HCT116 (cell line): ENCODE results near the gene PCP4. TPM values are rescaled to one million over a fixed set of nuclear protein-coding genes. Genes with fewer than 3 reads are reported as not detected.

ENCODE experiments used
- ATAC-seq: fragments of 200-7000 bp; cut with Tn5 transposase; 2 replicates; pipeline ENCODE4 v1.9.1; 2020; ENCODE audit warnings: mild to moderate bottlenecking, moderate library complexity
- BruUV-seq: library from RNA; stranded (reverse); fragments of 400-500 nt; replicated peaks from 2 replicates; lab custom pipeline; 2021; lab: Mats Ljungman, UMichigan
- CTCF ChIA-PET: fragments of 300-600 bp; sonication (Branson Sonifier 250); formaldehyde crosslinking; loops from one replicate; lab custom pipeline; 2021; ENCODE audit warnings: antibody characterized with exemption; lab: Charles Lee
- POLR2A ChIA-PET: fragments of 300-600, 350-600 bp; sonication (Branson Sonifier 250); formaldehyde crosslinking; loops from one replicate; lab custom pipeline; 2021; ENCODE audit warnings: antibody characterized with exemption; lab: Charles Lee
- RAD21 ChIA-PET, 2 experiments: fragments of 300-600 bp; sonication (Branson Sonifier 250); formaldehyde crosslinking; loops; one replicate each; lab custom pipeline; 2023; ENCODE audit warnings: low total read pairs in 2 of 2; ENCODE audit not compliant: uncharacterized antibody in 2 of 2, unreplicated experiment in 2 of 2, low non-redundant PET in 1 of 2; lab: Charles Lee
- DNase-seq: peaks from one replicate; pipeline ENCODE4 v3.0.0-alpha.2; 2010; ENCODE audit warnings: low read depth, low spot score
- H2AFZ ChIP-seq: fragments of 200-600 bp; shearing (Covaris generic), sonication (generic); 2 replicates; pipeline ENCODE4 v1.6.1; 2017; ENCODE audit warnings: low read depth, mixed run types, mixed read lengths, antibody characterized with exemption, low read length; ENCODE audit not compliant: poor library complexity, severe bottlenecking
- H3K27ac ChIP-seq: 2 replicates; pipeline ENCODE4 v1.5.1; 2012; ENCODE audit warnings: low read depth, low read length
- H3K27me3 ChIP-seq: fragments of 200-600 bp; sonication (generic); 2 replicates; pipeline ENCODE4 v1.6.1; 2016; ENCODE audit warnings: mixed run types, low read length, mixed read lengths; ENCODE audit not compliant: insufficient read depth
- H3K36me3 ChIP-seq, 2 experiments: fragments of 200-500 bp in 1 of 2; fragments of 200-600 bp in 1 of 2; sonication (Bioruptor generic) in 1 of 2; sonication (generic) in 1 of 2; 2 replicates each; pipeline versions ENCODE4 v1.5.1 to v1.6.1; 2014 to 2016; ENCODE audit warnings: low read length in 2 of 2, inconsistent platforms in 1 of 2, mixed read lengths in 1 of 2, mixed run types in 1 of 2; ENCODE audit not compliant: insufficient read depth in 2 of 2, control insufficient read depth in 1 of 2
- H3K4me1 ChIP-seq, 2 experiments: fragments of 200-600 bp in 1 of 2; sonication (generic) in 1 of 2; 2 replicates each; pipeline versions ENCODE4 v1.5.1 to v1.6.1; 2012 to 2017; ENCODE audit warnings: low read length in 2 of 2, inconsistent platforms in 1 of 2, mild to moderate bottlenecking in 1 of 2, mixed read lengths in 1 of 2, mixed run types in 1 of 2, moderate library complexity in 1 of 2; ENCODE audit not compliant: insufficient read depth in 2 of 2, control insufficient read depth in 1 of 2
- H3K4me2 ChIP-seq: fragments of 200-600 bp; sonication (generic); 2 replicates; pipeline ENCODE4 v1.6.1; 2017; ENCODE audit warnings: mixed run types, low read length, mixed read lengths
- H3K4me3 ChIP-seq, 2 experiments: fragments of 200-600 bp in 1 of 2; sonication (generic) in 1 of 2; replicated peaks in 1 of 2; 2 replicates each; pipeline ENCODE4 v1.5.1; 2011 to 2016; ENCODE audit warnings: low read length in 2 of 2, control low read depth in 1 of 2, low read depth in 1 of 2, mild to moderate bottlenecking in 1 of 2, mixed read lengths in 1 of 2, mixed run types in 1 of 2
- H3K79me2 ChIP-seq: fragments of 200-600 bp; sonication (generic); 2 replicates; pipeline ENCODE4 v1.6.1; 2017; ENCODE audit warnings: mild to moderate bottlenecking, mixed run types, low read length, moderate library complexity, mixed read lengths; ENCODE audit not compliant: insufficient read depth
- H3K9ac ChIP-seq: fragments of 200-600 bp; sonication (generic); 2 replicates; pipeline ENCODE4 v1.6.1; 2016; ENCODE audit warnings: low read length, mixed read lengths
- H3K9me2 ChIP-seq: fragments of 200-600 bp; sonication (generic), shearing (Covaris generic); 2 replicates; pipeline ENCODE4 v1.6.1; 2017; ENCODE audit warnings: mixed run types, mild to moderate bottlenecking, moderate library complexity; ENCODE audit not compliant: insufficient read depth
- H3K9me3 ChIP-seq, 2 experiments: fragments of 200-500 bp in 1 of 2; fragments of 200-600 bp in 1 of 2; sonication (Bioruptor generic) in 1 of 2; sonication (generic) in 1 of 2; 2 replicates each; pipeline ENCODE4 v1.6.1; 2014 to 2017; ENCODE audit warnings: low read length in 2 of 2, mixed read lengths in 2 of 2, inconsistent platforms in 1 of 2, low read depth in 1 of 2, mild to moderate bottlenecking in 1 of 2, mixed run types in 1 of 2, moderate library complexity in 1 of 2; ENCODE audit not compliant: control insufficient read depth in 1 of 2, insufficient read depth in 1 of 2
- H4K20me1 ChIP-seq: fragments of 200-600 bp; sonication (generic), shearing (Covaris generic); 2 replicates; pipeline ENCODE4 v1.6.1; 2017; ENCODE audit warnings: mixed run types, mild to moderate bottlenecking, moderate library complexity; ENCODE audit not compliant: insufficient read depth
- CBX3 ChIP-seq: IDR thresholded peaks from 2 replicates; pipeline ENCODE4 v1.6.1; 2012; ENCODE audit warnings: low read depth
- ELF1 ChIP-seq: IDR thresholded peaks from 2 replicates; pipeline ENCODE4 v1.6.1; 2012; ENCODE audit warnings: low read depth, borderline replicate concordance
- EZH2phosphoT487 ChIP-seq: fragments of 200-600 bp; IDR thresholded peaks from 2 replicates; pipeline ENCODE4 v1.6.1; 2018; ENCODE audit warnings: antibody characterized with exemption, borderline replicate concordance
- FOSL1 ChIP-seq: IDR thresholded peaks from 2 replicates; pipeline ENCODE4 v1.6.1; 2012; ENCODE audit warnings: low read depth
- JUND ChIP-seq: IDR thresholded peaks from 2 replicates; pipeline ENCODE4 v1.6.1; 2012
- POLR2AphosphoS5 ChIP-seq: IDR thresholded peaks from 2 replicates; pipeline ENCODE4 v1.6.1; 2011; ENCODE audit warnings: mild to moderate bottlenecking, low read depth, low read length, moderate library complexity
- RAD21 ChIP-seq: IDR thresholded peaks from 2 replicates; pipeline ENCODE4 v1.6.1; 2012; ENCODE audit warnings: low read depth, mild to moderate bottlenecking
- SIN3A ChIP-seq: IDR thresholded peaks from 2 replicates; pipeline ENCODE4 v1.6.1; 2012; ENCODE audit warnings: low read depth
- TCF7L2 ChIP-seq: IDR thresholded peaks from 2 replicates; pipeline ENCODE4 v1.7.0; 2011; ENCODE audit warnings: borderline replicate concordance, inconsistent platforms; ENCODE audit not compliant: insufficient read depth, insufficient read length; ENCODE audit errors: extremely low read depth
- ZFX ChIP-seq: fragments of 450-650 bp; IDR thresholded peaks from 2 replicates; pipeline ENCODE4 v1.6.1; 2017
- intact Hi-C: fragments of 100-400 bp; cut with micrococcal nuclease; formaldehyde crosslinking; loops from 2 replicates; pipeline ENCODE4 v1.10.0; 2022
- total RNA-seq: library from RNA; stranded (reverse); gene quantifications from one replicate; pipeline ENCODE4 v1.2.1, GENCODE V29; 2021; ENCODE audit not compliant: unreplicated experiment

Gene PCP4
- total RNA-seq, 1 experiment from 2014 or later: not detected

DNA sequence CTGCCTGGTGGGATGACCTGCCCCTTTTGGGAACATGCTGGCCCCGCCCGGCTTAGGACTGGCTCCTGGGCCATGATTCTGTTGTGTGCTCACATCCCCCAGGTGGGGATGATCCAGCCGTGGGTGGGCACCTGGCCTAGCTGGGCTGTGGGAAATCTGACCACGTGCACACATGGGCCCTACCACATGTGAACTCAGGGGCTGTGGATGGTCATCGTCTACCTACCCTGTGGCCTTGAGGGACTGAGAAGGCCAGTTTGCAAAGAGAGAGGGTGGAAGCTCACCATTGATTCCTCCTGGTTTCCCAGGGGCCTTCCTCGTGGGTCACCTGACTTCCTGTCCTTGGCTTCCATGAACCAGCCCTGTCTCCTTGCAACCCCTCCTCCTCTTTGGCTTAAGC lies 19.4 kb upstream of the PCP4 start:
- POLR2A ChIA-PET: no interaction called here

DNA sequence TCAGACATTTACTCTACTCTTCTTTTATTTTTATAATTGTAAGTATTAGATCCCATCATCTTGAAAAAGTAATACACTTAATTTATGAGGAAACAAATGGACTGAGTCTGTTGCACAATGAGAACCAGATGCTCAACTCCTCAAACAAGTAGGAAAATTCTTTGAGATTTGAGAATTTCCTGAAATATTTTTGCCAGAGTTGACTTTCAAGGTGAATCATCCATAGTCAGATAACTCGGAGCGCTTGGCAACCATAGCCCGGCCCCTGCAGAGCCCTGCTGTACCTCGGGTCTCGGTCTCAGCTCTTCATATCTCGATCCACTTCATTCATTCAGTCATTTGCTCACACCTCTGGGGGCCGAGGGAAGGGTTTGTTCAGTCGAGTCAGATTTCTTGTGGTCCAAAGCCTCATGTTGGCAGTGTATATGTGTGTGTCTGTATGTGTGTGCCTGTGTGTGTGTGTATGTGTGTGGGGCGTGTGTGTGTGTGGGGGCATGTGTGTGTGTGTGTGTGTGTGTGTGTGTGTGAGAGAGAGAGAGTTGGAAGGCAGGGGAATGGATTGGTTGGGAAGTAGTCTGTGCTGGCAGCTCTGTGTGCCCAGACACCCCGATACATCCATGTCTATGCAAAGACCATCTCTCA lies 18.1 kb upstream of the PCP4 start:
- RAD21 ChIA-PET: no interaction called here
- Histone ChIP-seq H4K20me1 (no peaks in the 10 kb centered on the region), H3K9me2 (no peaks in the 10 kb centered on the region), H3K79me2 (no peaks in the 10 kb centered on the region), H2AFZ (no peak overlapping the region), H3K4me1 (no peaks in the 10 kb centered on the region; a peak in 1 of 4 replicates), H3K27ac (no peak overlapping the region), H3K27me3 (no peaks in the 10 kb centered on the region), H3K9me3 (no peaks in the 10 kb centered on the region; a peak in 1 of 4 replicates), H3K9ac (no peak overlapping the region), H3K36me3 (no peaks in the 10 kb centered on the region), H3K4me2 (no peak overlapping the region), H3K4me3 (no peak overlapping the region)
- intact Hi-C loops: no loop called here
- no peak for DNase-seq
- ATAC-seq: no peak
- BruUV-seq: no TSS peak
- TF ChIP-seq FOSL1: no peak
- no peak for TF ChIP-seq RAD21
- no peak for TF ChIP-seq ZFX
- TF ChIP-seq POLR2AphosphoS5: no peak
- CTCF ChIA-PET: no interaction called here
- POLR2A ChIA-PET: no interaction called here

More for the DNA sequence above, 19.4 kb upstream of the PCP4 start:
- Histone ChIP-seq H3K27me3 (no peaks in the 10 kb centered on the region), H4K20me1 (no peaks in the 10 kb centered on the region), H3K79me2 (no peaks in the 10 kb centered on the region), H3K4me3 (no peak overlapping the region), H3K9me2 (no peaks in the 10 kb centered on the region), H3K36me3 (no peaks in the 10 kb centered on the region), H3K4me1 (no peaks in the 10 kb centered on the region; a peak in 1 of 4 replicates), H3K9ac (no peak overlapping the region), H3K9me3 (peaks cover 0 to 4% of the 10 kb centered on the region in 2 experiments; a peak in 1 of 4 replicates), H3K4me2 (no peak overlapping the region), H3K27ac (no peak overlapping the region), H2AFZ (no peak overlapping the region)
- BruUV-seq: no TSS peak
- CTCF ChIA-PET: no interaction called here
- RAD21 ChIA-PET: no interaction called here
- intact Hi-C loops: no loop called here
- ATAC-seq (no peak), DNase-seq (no peak)
- TF ChIP-seq TCF7L2 (no peak), EZH2phosphoT487 (no peak), JUND (no peak), ZFX (no peak), FOSL1 (no peak), ELF1 (no peak), CBX3 (no peak), SIN3A (no peak)
